ENCODE results near the gene MB21D2. TPM values are rescaled to one million over a fixed set of nuclear protein-coding genes. Genes with fewer than 3 reads are reported as not detected.

Gene MB21D2
- total RNA-seq = 44.8 TPM

GRCh38 chr3:192917404-192918274, at the start of gene MB21D2:
Gene MB21D2 (minus strand): TSS chr3:192917856. CDS start chr3:192917840, 16 bp downstream.

Other genes starting within 250 kb of the MB21D2 start
- 180 TPM for gene FGF12, start 190.3 kb downstream of the MB21D2 start, total RNA-seq

Data from parietal lobe (tissue), 1 donor.